Loucy (cell line): ENCODE results near the gene HAL.

Experiments used
- H2AFZ ChIP-seq: fragments of 200-600 bp; sonication (generic); 2 replicates; pipeline ENCODE4 v1.6.0; 2016; ENCODE audit warnings: antibody characterized with exemption, mild to moderate bottlenecking, low read length, moderate library complexity
- H3F3A ChIP-seq: fragments of 200-600 bp; 2 replicates; pipeline ENCODE4 v1.6.0; 2016; ENCODE audit warnings: antibody characterized with exemption, low read depth, mild to moderate bottlenecking
- H3K27me3 ChIP-seq: fragments of 200-600 bp; sonication (generic); 2 replicates; pipeline ENCODE4 v1.6.1; 2014; ENCODE audit warnings: low read length, mild to moderate bottlenecking; ENCODE audit not compliant: insufficient read depth, poor library complexity, severe bottlenecking
- H3K36me3 ChIP-seq: fragments of 200-600 bp; sonication (generic); 2 replicates; pipeline ENCODE4 v1.6.1; 2016; ENCODE audit warnings: low read length; ENCODE audit not compliant: insufficient read depth
- H3K4me1 ChIP-seq: fragments of 200-600 bp; sonication (generic); 2 replicates; pipeline ENCODE4 v1.5.1; 2014; ENCODE audit warnings: low read length, mild to moderate bottlenecking; ENCODE audit not compliant: insufficient read depth, poor library complexity, severe bottlenecking
- H3K4me2 ChIP-seq: fragments of 200-600 bp; sonication (generic); 2 replicates; pipeline ENCODE4 v1.6.0; 2014; ENCODE audit warnings: antibody characterized with exemption, low read length, low read depth, mild to moderate bottlenecking; ENCODE audit not compliant: poor library complexity, severe bottlenecking
- H3K4me3 ChIP-seq: fragments of 200-600 bp; sonication (generic); 2 replicates; pipeline ENCODE4 v1.5.1; 2014; ENCODE audit warnings: low read length, mild to moderate bottlenecking, mixed read lengths; ENCODE audit not compliant: poor library complexity, severe bottlenecking
- H3K79me2 ChIP-seq: fragments of 200-600 bp; sonication (generic); 2 replicates; pipeline ENCODE4 v1.6.1; 2014; ENCODE audit warnings: low read length; ENCODE audit not compliant: insufficient read depth
- H3K9ac ChIP-seq: fragments of 200-600 bp; sonication (generic); 2 replicates; pipeline ENCODE4 v1.6.0; 2014; ENCODE audit warnings: mild to moderate bottlenecking, low read depth, low read length, moderate library complexity; ENCODE audit not compliant: poor library complexity, severe bottlenecking
- H3K9me2 ChIP-seq: fragments of 200-600 bp; sonication (generic); replicated peaks from 2 replicates; pipeline ENCODE4 v1.6.1; 2016; ENCODE audit warnings: low read depth, low read length, mixed read lengths
- H3K9me3 ChIP-seq: fragments of 200-600 bp; sonication (generic); 2 replicates; pipeline ENCODE4 v1.6.1; 2014; ENCODE audit warnings: mild to moderate bottlenecking, antibody characterized with exemption, low read length, low read depth; ENCODE audit not compliant: insufficient read depth
- H4K20me1 ChIP-seq: fragments of 200-600 bp; sonication (generic); 2 replicates; pipeline ENCODE4 v1.6.0; 2014; ENCODE audit warnings: antibody characterized with exemption, low read length, mild to moderate bottlenecking; ENCODE audit not compliant: insufficient read depth, poor library complexity, severe bottlenecking
- CTCF ChIP-seq: fragments of 200-600 bp; sonication (generic); conservative IDR thresholded peaks from 2 replicates; pipeline ENCODE4 v1.5.1; 2014; ENCODE audit warnings: mild to moderate bottlenecking, antibody characterized with exemption, low read length
- EZH2phosphoT487 ChIP-seq: fragments of 200-600 bp; IDR thresholded peaks from 2 replicates; pipeline ENCODE4 v1.6.1; 2018; ENCODE audit warnings: antibody characterized with exemption, mild to moderate bottlenecking, moderate library complexity, borderline replicate concordance

HAL gene

GRCh38 chr12:95996034-95996658 lies at the start of gene HAL:
TSS of gene HAL (minus strand) at chr12:95996344. CDS start at chr12:95995910, 434 bp downstream.
- no peaks in the 10 kb centered on the region for H3K4me1 ChIP-seq
- H4K20me1 ChIP-seq: no peaks in the 10 kb centered on the region
- H3K9me3 ChIP-seq: no peaks in the 10 kb centered on the region
- H3K79me2 ChIP-seq: no peaks in the 10 kb centered on the region
- no peaks in the 10 kb centered on the region for H3K9me2 ChIP-seq
- no peak within 1 kb of the TSS for H3K9ac ChIP-seq
- H3F3A ChIP-seq: no peaks in the 10 kb centered on the region
- TF ChIP-seq EZH2phosphoT487 (no peak), CTCF (no peak)
- H3K4me3 ChIP-seq: no peak within 1 kb of the TSS
- no peak within 1 kb of the TSS for H2AFZ ChIP-seq
- no peak within 1 kb of the TSS for H3K4me2 ChIP-seq
- H3K36me3 ChIP-seq: no peaks in the 10 kb centered on the region; the same call in 1 of the 2 replicates
- H3K27me3 ChIP-seq: no peaks in the 10 kb centered on the region

GRCh38 chr12:96045566-96045965 lies 49.4 kb upstream of the HAL start:
- Histone ChIP-seq H3K27me3 (no peaks in the 10 kb centered on the region), H3K9ac (no peak overlapping the region), H3K79me2 (no peaks in the 10 kb centered on the region), H2AFZ (no peak overlapping the region), H3K4me3 (no peak overlapping the region), H3K4me1 (peaks cover 12% of the 10 kb centered on the region), H4K20me1 (no peaks in the 10 kb centered on the region), H3K36me3 (no peaks in the 10 kb centered on the region), H3K9me3 (no peaks in the 10 kb centered on the region), H3K4me2 (no peak overlapping the region), H3F3A (no peaks in the 10 kb centered on the region), H3K9me2 (no peaks in the 10 kb centered on the region)
- TF ChIP-seq EZH2phosphoT487 (no peak), CTCF (no peak)

GRCh38 chr12:96044943-96045290 lies 48.8 kb upstream of the HAL start:
- Histone ChIP-seq H3F3A (no peaks in the 10 kb centered on the region), H3K9me2 (no peaks in the 10 kb centered on the region), H3K4me2 (no peak overlapping the region), H3K4me1 (peaks cover 15% of the 10 kb centered on the region), H4K20me1 (no peaks in the 10 kb centered on the region), H3K9ac (no peak overlapping the region), H3K4me3 (no peak overlapping the region), H3K79me2 (no peaks in the 10 kb centered on the region), H3K36me3 (no peaks in the 10 kb centered on the region), H3K27me3 (no peaks in the 10 kb centered on the region), H3K9me3 (no peaks in the 10 kb centered on the region), H2AFZ (peak overlapping the region; percentile 33; the same call in 1 of the 2 replicates)
- TF ChIP-seq CTCF (no peak), EZH2phosphoT487 (no peak)
